T-helper 2 cell treated with Interferon-gamma antibody and Interleukin-4, amounts not matched to agents 100 ng/mL and 5 ng/mL, for 36 hours (primary cell): ENCODE results near the gene GNAL. TPM values are rescaled to one million over a fixed set of nuclear protein-coding genes. Genes with fewer than 3 reads are reported as not detected.
"Not testable (repeated sequence)": the region's sequence is repeated elsewhere in the genome, so short reads cannot be mapped to it uniquely, and the experiment has no call there.

Experiments
- intact Hi-C: fragments of 100-400 bp; cut with micrococcal nuclease; formaldehyde crosslinking; loops from one replicate; pipeline ENCODE4 v1.15.1; 2023
- total RNA-seq: library from RNA; stranded (reverse); gene quantifications from 2 replicates; pipeline ENCODE4 v1.2.3, GENCODE V29; 2022

Gene GNAL
- total RNA-seq, 1 donor from 2014 or later: 0.41 TPM

GRCh38 chr18:11902522-11903292 lies 213.6 kb downstream of the GNAL start:
- intact Hi-C loops: no loop called here

GRCh38 chr18:11905613-11906012 lies 216.5 kb downstream of the GNAL start:
- intact Hi-C loops: no loop called here

GRCh38 chr18:11906176-11906575 lies 217.1 kb downstream of the GNAL start:
- intact Hi-C loops: no loop called here

- intact Hi-C loops: no loop called here
Measured at GRCh38 chr18:11906926-11907874, 218.1 kb downstream of the GNAL start.

- intact Hi-C loops: loop anchor here (1.0 kb wide), 4 partner anchors 39 to 469 kb away; partner anchors contain the start of genes AFG3L2, CHMP1B and IMPA2
Measured at GRCh38 chr18:11908182-11909060, 219.4 kb downstream of the GNAL start, which contains the start of gene MPPE1. TSS of gene MPPE1 (minus strand) at chr18:11908317. CDS start at chr18:11897264, 11,053 bp downstream.

GRCh38 chr18:11909061-11909455 lies 220.0 kb downstream of the GNAL start:
- intact Hi-C loops: no loop called here

GRCh38 chr18:11909591-11910026 lies 220.5 kb downstream of the GNAL start:
- intact Hi-C loops: no loop called here

GRCh38 chr18:11916880-11917279 lies 227.8 kb downstream of the GNAL start:
- intact Hi-C loops: not testable (repeated sequence)

- intact Hi-C loops: not testable (repeated sequence)
Measured at GRCh38 chr18:11919522-11919921, 230.5 kb downstream of the GNAL start.

- intact Hi-C loops: no loop called here
Measured at GRCh38 chr18:11923450-11923849, 234.4 kb downstream of the GNAL start.

- intact Hi-C loops: no loop called here
Measured at GRCh38 chr18:11925800-11926481, 236.9 kb downstream of the GNAL start.

GRCh38 chr18:11927497-11927896 lies 238.4 kb downstream of the GNAL start:
- intact Hi-C loops: no loop called here

- intact Hi-C loops: loop anchor here (10.0 kb wide), 1 partner anchor 198 kb away; no protein-coding TSS in a partner anchor
Measured at GRCh38 chr18:11932393-11932792, 243.3 kb downstream of the GNAL start.

Other genes with a start within 250 kb of the GNAL start
- gene SLC35G4, start 79.7 kb upstream of the GNAL start, total RNA-seq: not detected in 2 replicates
- 20.2 and 20.5 TPM in 2 replicates for gene CHMP1B, start 162.1 kb downstream of the GNAL start, total RNA-seq
- gene MPPE1, start 219.1 kb downstream of the GNAL start, total RNA-seq: 55.0 and 58.5 TPM in 2 replicates